ENCODE results near the gene FAM227A. TPM values are rescaled to one million over a fixed set of nuclear protein-coding genes. Genes with fewer than 3 reads are reported as not detected.

FAM227A gene
- not detected for total RNA-seq
- not detected for polyA plus RNA-seq

GRCh38 chr22:38656256-38657044 is at the start of gene FAM227A, which contains the start of gene CBY1:
Gene FAM227A, minus strand, starts transcription at chr22:38656392. Its CDS starts 6,224 bp downstream, at chr22:38650168.
Gene CBY1, plus strand, starts transcription at chr22:38656638. Its CDS starts 11,417 bp downstream, at chr22:38668055.
- no peaks in the 10 kb centered on the region for H3K9me3 Mint-ChIP-seq
- H3K4me3 ChIP-seq (ENCODE audit: low read depth, low read length): peak within 1 kb of the TSS; percentile 96
- ATAC-seq (ENCODE audit: low read depth in 2 of 2): peak; percentile 76 to 79

GRCh38 chr22:38705235-38706100 is 49.3 kb upstream of the FAM227A start, which contains the start of gene GTPBP1:
Gene GTPBP1, plus strand, starts transcription at chr22:38705944. Its CDS starts 12 bp downstream, at chr22:38705956.
- H3K4me3 Mint-ChIP-seq: peak within 1 kb of the TSS; percentile 92 to 94 (median 94)
- H3K36me3 Mint-ChIP-seq: no peaks in the 10 kb centered on the region
- DNase-seq (peak; percentile 97 to 100 (median 99)), ATAC-seq (ENCODE audit: low read depth in 2 of 2) (peak; percentile 80 to 84)
- Histone ChIP-seq H3K36me3 (ENCODE audit: control insufficient read depth, insufficient read depth, low read length) (peaks cover 12% of the 10 kb centered on the region), H3K9me3 (ENCODE audit: control insufficient read depth in 2 of 2, low read length in 2 of 2) (no peaks in the 10 kb centered on the region), H3K4me1 (ENCODE audit: control insufficient read depth, insufficient read depth, low read length, poor library complexity, severe bottlenecking) (peaks cover 56% of the 10 kb centered on the region), H3K27ac (ENCODE audit: insufficient read depth, low read length, poor library complexity, severe bottlenecking) (peak within 1 kb of the TSS; percentile 87), H3K4me3 (ENCODE audit: low read depth, low read length) (peak within 1 kb of the TSS; percentile 96), H3K27me3 (ENCODE audit: control insufficient read depth, insufficient read depth, low read length) (no peaks in the 10 kb centered on the region)
- peak within 1 kb of the TSS; percentile 93 to 99 (median 98) for H3K27ac Mint-ChIP-seq
- peaks cover 8 to 63% (median 40%) of the 10 kb centered on the region in 4 donors for H3K4me1 Mint-ChIP-seq
- no peaks in the 10 kb centered on the region for H3K9me3 Mint-ChIP-seq
- H3K27me3 Mint-ChIP-seq: peaks cover 4% of the 10 kb centered on the region

More at GRCh38 chr22:38656256-38657044, at the start of gene FAM227A, which contains the start of gene CBY1:
- Mint-ChIP-seq H3K36me3 (no peaks in the 10 kb centered on the region), H3K27ac (peak within 1 kb of the TSS; percentile 95 to 96 (median 95)), H3K4me1 (peaks cover 7 to 38% (median 17%) of the 10 kb centered on the region in 4 donors), H3K27me3 (peaks cover 4% of the 10 kb centered on the region), H3K4me3 (peak within 1 kb of the TSS; percentile 93 to 100 (median 96))
- Histone ChIP-seq H3K36me3 (ENCODE audit: control insufficient read depth, insufficient read depth, low read length) (no peaks in the 10 kb centered on the region), H3K27ac (ENCODE audit: insufficient read depth, low read length, poor library complexity, severe bottlenecking) (peak within 1 kb of the TSS; percentile 88), H3K4me1 (ENCODE audit: control insufficient read depth, insufficient read depth, low read length, poor library complexity, severe bottlenecking) (peaks cover 21% of the 10 kb centered on the region), H3K27me3 (ENCODE audit: control insufficient read depth, insufficient read depth, low read length) (no peaks in the 10 kb centered on the region), H3K9me3 (ENCODE audit: control insufficient read depth in 2 of 2, low read length in 2 of 2) (no peaks in the 10 kb centered on the region)
- peak; percentile 79 to 86 (median 84) for DNase-seq

GRCh38 chr22:38704654-38705234 is 48.6 kb upstream of the FAM227A start:
- Histone ChIP-seq H3K27ac (ENCODE audit: insufficient read depth, low read length, poor library complexity, severe bottlenecking) (peak overlapping the region; percentile 87), H3K4me3 (ENCODE audit: low read depth, low read length) (peak overlapping the region; percentile 90), H3K4me1 (ENCODE audit: control insufficient read depth, insufficient read depth, low read length, poor library complexity, severe bottlenecking) (peaks cover 59% of the 10 kb centered on the region), H3K9me3 (ENCODE audit: control insufficient read depth in 2 of 2, low read length in 2 of 2) (no peaks in the 10 kb centered on the region), H3K36me3 (ENCODE audit: control insufficient read depth, insufficient read depth, low read length) (peaks cover 5% of the 10 kb centered on the region), H3K27me3 (ENCODE audit: control insufficient read depth, insufficient read depth, low read length) (no peaks in the 10 kb centered on the region)
- DNase-seq: peak in 1 of 3 donors; percentile 31
- no peak for ATAC-seq (ENCODE audit: low read depth in 2 of 2)
- Mint-ChIP-seq H3K4me1 (peaks cover 9 to 62% (median 37%) of the 10 kb centered on the region in 4 donors), H3K27me3 (peaks cover 4% of the 10 kb centered on the region), H3K9me3 (no peaks in the 10 kb centered on the region), H3K4me3 (peak overlapping the region; percentile 80 to 92 (median 84)), H3K36me3 (no peaks in the 10 kb centered on the region), H3K27ac (peak overlapping the region; percentile 93 to 99 (median 98))

GRCh38 chr22:38700789-38701628 is 44.8 kb upstream of the FAM227A start, which contains the start of gene JOSD1:
Gene JOSD1, minus strand, starts transcription at chr22:38700943. Its CDS starts 956 bp downstream, at chr22:38699987.
- Mint-ChIP-seq H3K27ac (peak within 1 kb of the TSS; percentile 99 to 100 (median 99)), H3K9me3 (no peaks in the 10 kb centered on the region), H3K27me3 (peaks cover 4% of the 10 kb centered on the region), H3K4me1 (peaks cover 31 to 66% (median 43%) of the 10 kb centered on the region in 4 donors), H3K4me3 (peak within 1 kb of the TSS; percentile 94 to 98 (median 97)), H3K36me3 (peaks cover 5% of the 10 kb centered on the region)
- ATAC-seq (ENCODE audit: low read depth in 2 of 2) (peak; percentile 27 to 35), DNase-seq (peak; percentile 97 to 99 (median 98))
- Histone ChIP-seq H3K27me3 (ENCODE audit: control insufficient read depth, insufficient read depth, low read length) (no peaks in the 10 kb centered on the region), H3K4me1 (ENCODE audit: control insufficient read depth, insufficient read depth, low read length, poor library complexity, severe bottlenecking) (peaks cover 66% of the 10 kb centered on the region), H3K27ac (ENCODE audit: insufficient read depth, low read length, poor library complexity, severe bottlenecking) (peak within 1 kb of the TSS; percentile 97), H3K9me3 (ENCODE audit: control insufficient read depth in 2 of 2, low read length in 2 of 2) (no peaks in the 10 kb centered on the region), H3K36me3 (ENCODE audit: control insufficient read depth, insufficient read depth, low read length) (no peaks in the 10 kb centered on the region), H3K4me3 (ENCODE audit: low read depth, low read length) (peak within 1 kb of the TSS; percentile 90)

- H3K27ac Mint-ChIP-seq: peak overlapping the region; percentile 96 to 98 (median 97)
- peak overlapping the region; percentile 87 to 98 (median 96) for H3K4me3 Mint-ChIP-seq
- Histone ChIP-seq H3K9me3 (ENCODE audit: control insufficient read depth in 2 of 2, low read length in 2 of 2) (no peaks in the 10 kb centered on the region), H3K27ac (ENCODE audit: insufficient read depth, low read length, poor library complexity, severe bottlenecking) (peak overlapping the region; percentile 97), H3K27me3 (ENCODE audit: control insufficient read depth, insufficient read depth, low read length) (no peaks in the 10 kb centered on the region), H3K4me3 (ENCODE audit: low read depth, low read length) (peak overlapping the region; percentile 82), H3K4me1 (ENCODE audit: control insufficient read depth, insufficient read depth, low read length, poor library complexity, severe bottlenecking) (peaks cover 66% of the 10 kb centered on the region), H3K36me3 (ENCODE audit: control insufficient read depth, insufficient read depth, low read length) (no peaks in the 10 kb centered on the region)
- H3K27me3 Mint-ChIP-seq: peaks cover 4% of the 10 kb centered on the region
- peak in 1 of 2 donors; percentile 0 for ATAC-seq (ENCODE audit: low read depth in 2 of 2)
- H3K9me3 Mint-ChIP-seq: no peaks in the 10 kb centered on the region
- peaks cover 5% of the 10 kb centered on the region for H3K36me3 Mint-ChIP-seq
- peaks cover 31 to 62% (median 42%) of the 10 kb centered on the region in 4 donors for H3K4me1 Mint-ChIP-seq
- peak in 2 of 3 donors; percentile 39 to 44 for DNase-seq
Observed at GRCh38 chr22:38700270-38700788, 44.1 kb upstream of the FAM227A start.

GRCh38 chr22:38699784-38700183 is 43.6 kb upstream of the FAM227A start:
- no peaks in the 10 kb centered on the region for H3K36me3 ChIP-seq (ENCODE audit: control insufficient read depth, insufficient read depth, low read length)
- no peaks in the 10 kb centered on the region for H3K27me3 ChIP-seq (ENCODE audit: control insufficient read depth, insufficient read depth, low read length)
- peak in 1 of 3 donors; percentile 8 for DNase-seq
- peak overlapping the region; percentile 97 for H3K27ac ChIP-seq (ENCODE audit: insufficient read depth, low read length, poor library complexity, severe bottlenecking)
- H3K9me3 Mint-ChIP-seq: no peaks in the 10 kb centered on the region
- peak overlapping the region; percentile 87 to 95 (median 94) for H3K4me3 Mint-ChIP-seq
- no peak for ATAC-seq (ENCODE audit: low read depth in 2 of 2)
- H3K36me3 Mint-ChIP-seq: peaks cover 7% of the 10 kb centered on the region
- H3K4me1 Mint-ChIP-seq: peaks cover 34 to 62% (median 42%) of the 10 kb centered on the region in 4 donors
- peaks cover 65% of the 10 kb centered on the region for H3K4me1 ChIP-seq (ENCODE audit: control insufficient read depth, insufficient read depth, low read length, poor library complexity, severe bottlenecking)
- peak overlapping the region; percentile 96 to 98 (median 97) for H3K27ac Mint-ChIP-seq
- H3K9me3 ChIP-seq (ENCODE audit: control insufficient read depth in 2 of 2, low read length in 2 of 2): no peaks in the 10 kb centered on the region
- H3K27me3 Mint-ChIP-seq: peaks cover 4% of the 10 kb centered on the region
- peak overlapping the region; percentile 82 for H3K4me3 ChIP-seq (ENCODE audit: low read depth, low read length)
